NCI-H2227 (cell line): Measurements from ENCODE around the gene ZBTB45.
A peak's percentile ranks its signal among the peaks of the same experiment; 100 is the strongest.

Experiments
- DNase-seq: peaks from one replicate; lab custom pipeline; 2025; ENCODE audit not compliant: unreplicated experiment; lab: John Stamatoyannopoulos, UW

ZBTB45 gene

GRCh38 chr19:58538257-58539168, 18.9 kb upstream of the ZBTB45 start:
- DNase-seq = peak; percentile 98

DNA sequence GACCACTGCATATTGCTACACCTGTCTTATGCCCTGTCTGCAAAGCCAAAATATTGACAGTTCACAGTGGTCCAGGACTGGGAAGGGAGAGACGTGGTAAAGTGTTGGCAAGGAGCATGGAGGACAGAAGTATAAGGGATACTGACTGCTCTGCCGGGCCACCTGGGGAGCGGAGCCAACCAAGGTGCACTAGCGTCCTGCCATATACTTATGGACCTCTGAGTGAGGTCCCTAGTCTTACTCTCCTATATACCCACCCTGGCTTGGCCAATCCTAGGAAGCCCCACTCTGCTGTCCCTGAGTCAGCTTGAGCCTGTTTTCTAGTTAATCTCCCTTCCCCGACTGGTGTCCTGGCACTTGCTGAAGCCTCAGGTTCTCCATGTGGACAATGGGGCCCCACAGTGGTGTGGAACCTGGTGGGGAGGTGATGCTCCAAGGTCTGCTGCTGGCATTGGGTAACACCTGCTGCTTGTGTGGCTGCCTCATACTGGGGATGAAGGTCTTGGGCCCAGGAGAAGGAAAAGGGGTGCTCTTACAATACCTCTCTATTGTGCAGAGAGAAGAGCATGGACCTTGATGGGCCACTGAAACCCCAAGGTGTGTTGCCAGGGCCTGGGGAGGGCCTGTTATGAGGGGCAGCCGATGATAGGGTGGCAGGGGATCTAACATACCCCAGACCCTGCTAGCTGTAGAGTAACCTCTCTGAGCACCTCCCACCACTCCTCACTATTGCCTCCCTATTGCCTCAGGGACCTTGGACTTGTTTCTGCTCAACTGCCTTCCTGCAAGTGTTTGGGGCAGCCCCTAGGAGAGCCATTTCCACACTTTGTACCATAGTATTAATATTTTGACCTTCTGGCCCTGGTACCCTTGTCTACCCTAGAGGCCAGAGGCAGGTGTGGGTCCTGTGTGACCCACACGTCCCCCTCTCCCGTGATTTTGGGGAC, 17.5 kb upstream of the ZBTB45 start:
- DNase-seq = no peak

DNA sequence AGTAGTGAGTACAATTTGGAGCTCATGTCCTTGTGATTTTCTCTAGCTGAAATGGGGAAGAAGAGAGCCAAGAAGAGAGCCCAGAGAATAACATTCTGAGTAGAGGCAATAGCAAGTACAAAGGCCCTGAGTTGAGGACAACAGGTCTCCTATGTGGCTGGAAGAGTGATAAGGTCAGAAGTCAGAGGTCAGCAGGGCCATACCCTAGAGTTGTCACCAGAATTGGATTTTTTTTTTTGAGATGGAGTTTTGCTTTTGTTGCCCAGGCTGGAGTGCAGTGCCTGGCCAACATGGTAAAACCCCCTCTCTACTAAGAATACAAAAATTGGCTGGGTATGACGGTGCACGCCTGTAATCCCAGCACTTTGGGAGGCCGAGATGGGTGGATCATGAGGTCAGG, 16.2 kb upstream of the ZBTB45 start:
- DNase-seq = no peak

DNA sequence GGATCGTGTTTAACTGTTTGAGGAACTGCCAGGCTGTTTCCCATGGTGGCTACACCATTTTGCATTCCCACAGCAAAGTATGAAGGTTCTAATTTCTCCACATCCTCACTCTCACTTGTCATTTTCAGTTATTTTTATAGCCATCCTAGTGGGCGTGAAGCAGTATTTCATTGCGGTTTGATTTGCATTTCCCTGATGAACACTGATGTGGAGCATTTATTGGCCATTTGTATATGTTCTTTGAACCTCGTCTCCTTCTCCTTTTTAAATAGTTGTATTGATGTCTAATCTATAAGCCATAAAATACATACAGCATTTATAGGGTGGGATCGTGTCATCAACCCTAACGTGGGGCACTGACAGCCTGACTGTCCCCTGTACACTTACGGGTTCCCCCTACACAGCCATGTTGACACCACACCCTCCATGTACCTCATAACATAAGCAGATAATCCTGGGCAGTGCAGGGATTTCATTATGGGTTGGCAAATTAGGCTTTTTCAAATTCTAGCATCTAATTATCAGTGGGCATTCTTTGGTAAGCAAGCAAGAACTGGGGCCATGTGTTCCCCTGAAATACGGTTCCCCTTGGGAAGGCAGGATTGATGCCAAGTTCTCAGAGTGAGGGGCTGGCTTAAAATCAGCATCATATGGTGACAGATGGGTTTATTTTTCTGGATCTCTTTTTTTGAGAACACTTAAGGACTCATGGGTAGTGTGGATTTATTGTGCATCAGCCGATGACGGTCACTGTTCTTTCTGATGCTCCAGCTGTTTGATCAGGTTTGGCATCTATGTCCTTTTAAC, 11.6 kb upstream of the ZBTB45 start:
- no peak for DNase-seq

DNA sequence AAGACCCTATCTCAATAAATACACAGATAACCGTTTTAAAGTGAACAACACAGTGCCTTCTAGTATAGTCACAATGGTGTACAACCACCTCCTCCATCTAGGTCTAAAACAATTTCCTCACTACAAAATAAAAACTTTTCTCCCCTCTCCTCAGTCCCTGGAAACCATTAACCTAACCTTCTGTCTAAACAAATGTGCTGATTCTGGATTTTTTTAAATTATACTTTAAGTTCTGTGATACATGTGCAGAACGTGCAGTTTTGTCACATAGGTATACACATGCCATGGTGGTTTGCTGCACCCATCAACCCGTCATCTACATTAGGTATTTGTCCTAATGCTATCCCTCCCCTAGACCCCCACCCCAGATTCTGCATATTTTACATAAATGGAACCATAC, 9.8 kb upstream of the ZBTB45 start:
- no peak for DNase-seq

GRCh38 chr19:58522709-58523108, 3.1 kb upstream of the ZBTB45 start:
- DNase-seq = no peak

DNA sequence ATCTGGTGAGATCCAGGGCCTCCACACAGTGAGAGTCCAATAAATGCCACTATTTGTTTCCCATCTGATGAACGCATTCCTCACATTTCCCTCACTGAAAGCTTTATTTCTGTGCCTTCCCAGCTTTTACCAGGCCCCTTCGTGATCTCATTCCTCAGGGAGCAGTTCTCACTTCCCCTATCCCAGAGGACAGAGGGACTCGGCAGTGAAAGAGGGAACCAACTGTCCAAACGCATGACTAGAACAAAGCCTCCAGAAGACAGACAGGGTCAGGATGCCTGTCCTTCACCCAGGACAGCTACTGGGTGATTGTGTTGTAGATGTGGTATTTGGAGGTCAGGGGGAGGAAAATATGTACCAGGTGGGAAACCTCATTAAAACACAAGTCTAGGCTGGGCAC, 2.0 kb upstream of the ZBTB45 start:
- DNase-seq = no peak

DNA sequence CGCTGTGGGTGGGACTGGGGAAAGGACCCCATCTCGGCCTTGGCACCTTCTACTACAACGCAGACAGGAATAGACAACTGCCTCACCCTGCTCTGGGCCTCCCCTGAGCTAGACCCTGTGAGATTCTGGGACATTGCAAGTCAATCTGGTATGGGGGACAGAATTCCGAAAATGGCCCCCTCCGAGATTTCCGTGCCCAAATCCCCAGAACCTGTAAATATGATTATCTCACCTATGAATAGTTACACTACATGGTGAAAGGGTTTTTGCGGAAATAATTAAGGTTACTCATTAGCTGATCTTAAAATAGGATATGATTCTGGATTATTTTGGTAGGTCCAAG, 618 bp upstream of the ZBTB45 start:
- DNase-seq = no peak

DNA sequence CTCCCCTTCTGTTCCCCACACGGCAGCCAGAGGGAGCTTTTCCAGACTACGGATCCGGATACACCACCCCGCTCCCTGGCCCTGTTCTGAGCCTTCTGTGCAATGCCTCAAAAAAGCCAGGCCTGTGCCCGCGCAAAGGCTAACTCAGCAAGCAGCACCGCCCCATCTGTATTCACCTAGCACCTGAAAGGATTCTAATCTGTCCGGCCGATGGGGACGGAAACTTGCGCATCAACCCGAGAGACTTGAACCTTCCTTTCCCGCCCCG, 589 bp downstream of the ZBTB45 start:
- peak; percentile 92 for DNase-seq

- no peak for DNase-seq
These were observed 1.1 kb downstream of the ZBTB45 start for GRCh38 chr19:58518256-58519086.

- peak; percentile 50 for DNase-seq
These were observed 2.4 kb downstream of the ZBTB45 start for GRCh38 chr19:58516964-58517833.

DNA sequence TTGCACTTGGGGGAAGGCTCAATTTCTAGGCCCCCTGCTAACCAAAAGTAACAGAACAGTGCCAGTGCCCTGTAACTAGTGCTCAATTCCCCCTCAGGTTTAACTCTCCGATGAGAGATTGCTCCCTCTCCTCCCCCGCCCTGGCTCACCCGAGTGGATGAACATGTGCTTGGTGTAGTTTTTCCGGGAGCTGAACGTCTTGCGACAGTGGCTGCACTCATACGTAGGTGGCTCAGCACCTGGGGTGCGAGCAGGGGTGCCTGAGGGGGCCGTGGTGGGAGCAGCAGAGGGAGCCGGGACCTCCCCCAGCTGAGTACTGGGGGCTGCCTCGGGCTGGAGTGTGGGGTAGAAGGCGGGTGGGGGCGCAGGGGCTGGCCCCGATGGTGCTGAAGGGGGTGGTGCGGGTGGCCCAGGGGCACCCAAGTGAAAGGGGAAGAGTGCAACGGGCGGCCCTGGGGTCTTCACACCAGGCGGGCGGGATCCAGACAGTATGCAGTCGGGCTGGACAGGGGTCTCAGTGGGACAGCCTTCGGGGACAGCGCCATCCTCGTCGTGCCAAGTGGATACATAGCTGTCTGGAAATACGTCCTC, 3.3 kb downstream of the ZBTB45 start:
- DNase-seq = no peak

DNA sequence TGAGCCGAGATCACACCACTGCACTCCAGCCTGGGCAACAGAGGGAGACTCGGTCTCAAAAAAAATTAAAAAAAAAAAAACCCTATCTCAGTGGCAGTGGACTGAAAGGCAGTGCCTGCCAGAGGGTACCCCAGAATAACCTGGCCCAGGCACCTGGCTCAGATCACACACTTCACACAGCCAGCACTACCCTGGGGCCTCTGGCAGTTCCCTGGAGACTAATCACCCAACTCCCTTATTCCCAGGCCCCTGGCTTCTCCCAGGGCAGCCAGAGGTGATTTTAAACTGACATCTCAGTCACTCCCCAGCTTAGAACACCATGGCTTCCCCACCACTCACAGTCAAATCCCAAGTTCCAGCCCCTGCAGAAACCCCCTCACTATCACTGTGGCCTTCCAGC, 4.4 kb downstream of the ZBTB45 start:
- no peak for DNase-seq

DNA sequence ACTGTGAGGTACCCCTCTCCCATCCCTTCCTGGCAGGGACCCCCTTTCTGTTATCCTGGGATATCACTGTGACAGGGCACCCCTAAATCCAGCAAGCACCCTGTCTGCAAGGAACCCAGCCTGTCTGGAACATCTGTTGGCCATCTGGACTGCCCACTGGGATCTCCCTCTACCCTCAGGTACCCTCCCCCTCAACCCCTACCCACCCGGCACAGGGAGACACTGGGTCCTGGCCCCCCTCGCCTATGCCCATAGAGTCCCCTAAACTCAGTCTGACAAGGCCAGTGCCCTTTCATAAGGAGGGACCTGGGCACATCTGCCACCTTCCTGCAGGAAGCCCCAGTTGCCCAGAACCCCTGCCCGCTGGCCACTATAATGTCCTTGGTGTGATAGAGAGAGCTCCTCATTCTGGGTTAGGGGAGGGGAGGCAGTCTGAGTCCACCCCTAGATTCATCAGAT, 5.0 kb downstream of the ZBTB45 start:
- DNase-seq = no peak

DNA sequence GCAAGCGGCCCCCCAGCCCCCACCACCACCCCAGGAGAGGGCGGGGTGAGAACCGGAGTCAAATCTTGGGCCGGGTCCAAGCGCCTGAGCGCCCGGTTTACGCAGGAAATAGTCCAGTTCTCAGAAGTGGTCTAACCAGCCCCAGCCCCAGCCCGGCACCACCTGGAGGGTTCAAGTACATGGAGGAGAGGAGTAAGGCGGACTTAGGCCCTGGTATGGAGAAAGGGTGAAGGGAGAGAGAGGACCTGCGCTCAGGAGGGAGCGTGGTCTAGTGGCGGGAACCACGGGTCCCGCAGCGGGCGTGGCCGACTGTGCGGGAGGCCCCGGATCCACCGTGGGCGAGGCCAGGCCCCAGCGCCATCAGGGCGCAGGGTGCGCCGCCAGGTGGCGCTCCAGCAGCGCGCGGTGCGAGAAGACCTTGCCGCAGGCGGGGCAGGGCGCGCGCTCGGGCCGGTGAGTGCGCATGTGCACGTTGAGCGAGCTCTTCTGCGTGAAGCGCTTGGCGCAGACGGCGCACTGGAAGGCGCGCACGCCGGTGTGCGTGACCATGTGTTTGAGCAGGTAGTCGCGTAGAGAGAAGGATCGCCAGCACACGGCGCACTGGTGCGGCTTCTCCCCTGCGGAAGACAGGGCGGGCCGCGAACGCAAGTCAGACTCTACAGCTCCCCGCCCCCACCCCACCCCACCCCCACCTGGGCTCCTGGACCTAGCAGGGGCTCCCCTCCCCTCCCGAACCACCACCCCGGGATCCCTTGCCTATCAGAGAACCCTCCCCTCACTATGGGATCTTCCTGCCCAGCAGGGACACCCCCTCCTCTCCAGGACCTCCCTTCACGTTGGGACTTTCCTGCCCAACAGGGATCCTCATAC, 5.7 kb downstream of the ZBTB45 start:
- DNase-seq = peak; percentile 100

DNA sequence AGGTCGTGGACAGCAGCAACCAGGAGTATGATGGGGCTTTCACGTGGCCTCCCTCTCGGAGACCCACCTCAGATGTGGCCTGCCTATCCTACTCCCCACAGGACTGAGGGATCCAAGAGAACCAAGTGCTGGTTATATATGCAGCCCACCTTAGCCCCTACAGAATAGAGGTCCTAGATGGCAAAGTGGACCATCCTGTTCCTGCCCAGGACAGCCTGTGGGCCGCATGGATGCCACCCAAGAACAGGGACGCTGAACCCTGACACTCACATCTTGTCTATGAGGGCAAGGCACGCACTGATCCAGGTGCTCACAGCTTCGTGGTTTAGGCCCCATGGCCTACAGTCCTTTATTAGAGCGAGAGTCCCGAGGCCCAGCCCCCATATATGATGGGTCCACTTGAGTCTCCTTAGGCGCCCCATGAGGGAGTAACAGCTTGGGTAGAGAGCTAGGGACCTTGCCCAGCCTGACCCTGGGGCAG, 6.4 kb downstream of the ZBTB45 start:
- DNase-seq = no peak

DNA sequence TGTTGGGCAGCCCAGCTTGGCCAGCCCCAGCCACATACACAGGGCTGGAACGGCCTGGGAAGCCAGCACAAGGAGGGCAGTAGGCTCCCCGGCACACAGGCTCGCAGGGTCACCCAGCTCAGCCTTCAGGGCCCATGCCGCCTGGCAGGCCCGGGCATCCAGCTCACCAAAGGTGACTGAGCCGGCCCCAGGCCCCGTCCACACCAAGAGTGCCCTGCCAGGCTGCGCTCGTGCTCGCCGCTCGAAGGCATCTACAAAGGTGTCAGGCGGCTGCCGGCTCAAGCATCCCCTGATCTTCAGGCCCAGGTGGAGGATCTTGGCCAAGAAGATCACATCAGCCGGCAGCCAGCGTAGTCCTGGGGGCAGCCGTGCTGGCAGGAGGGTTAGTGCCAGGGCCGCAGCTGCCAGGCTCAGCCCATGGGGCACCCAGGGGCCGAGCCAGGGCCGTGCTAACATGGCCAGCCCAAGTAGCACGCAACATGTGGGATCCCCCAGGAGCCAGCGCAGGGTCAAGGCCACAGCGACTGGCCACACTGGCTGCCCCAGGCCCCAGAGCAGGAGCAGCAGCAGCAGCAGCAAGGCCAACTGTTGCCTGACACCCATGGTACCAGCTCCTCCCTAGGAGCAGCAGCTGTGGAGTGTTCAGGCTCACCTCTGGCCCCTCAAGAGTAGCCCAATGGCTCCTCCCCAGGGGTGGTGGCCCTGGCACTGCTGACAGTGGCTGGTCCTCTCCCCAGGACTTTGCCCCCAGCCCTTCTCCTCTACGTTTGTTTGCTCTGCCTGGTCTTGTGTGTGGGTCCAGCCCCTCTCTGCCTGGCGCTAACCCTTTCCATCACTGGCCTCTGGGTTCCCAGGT, 8.0 kb downstream of the ZBTB45 start, which contains the start of gene SLC27A5:
Gene SLC27A5 (minus strand): TSS at position 640 of the 856 bp plus-strand sequence. CDS start 37 bp downstream, at position 603.
- no peak for DNase-seq
